IMR-90 (cell line): ENCODE data around the gene MICALL2. TPM values are rescaled to one million over a fixed set of nuclear protein-coding genes. Genes with fewer than 3 reads are reported as not detected.

ENCODE experiments used
- ATAC-seq: fragments of 200-7000 bp; cut with Tn5 transposase; 2 replicates; pipeline ENCODE4 v1.9.1; 2020; ENCODE audit warnings: low read depth, mild to moderate bottlenecking, moderate library complexity
- BruUV-seq: library from RNA; stranded (reverse); fragments of 400-500 nt; replicated peaks from 2 replicates; lab custom pipeline; 2021; lab: Mats Ljungman, UMichigan
- CTCF ChIA-PET: fragments of 300-600 bp; formaldehyde crosslinking; extraction: SDS; loops from one replicate; lab custom pipeline; 2021; ENCODE audit warnings: antibody characterized with exemption; lab: Yijun Ruan, JAX
- POLR2A ChIA-PET: fragments of 300-600 bp; sonication (Branson Sonifier 250); formaldehyde crosslinking; loops from one replicate; lab custom pipeline; 2022; ENCODE audit warnings: antibody characterized with exemption; ENCODE audit not compliant: unreplicated experiment; lab: Charles Lee
- DNase-seq: peaks from one replicate; pipeline ENCODE4 v3.0.0; 2013
- H2AFZ ChIP-seq: replicated peaks from 2 replicates; pipeline ENCODE3; 2013; ENCODE audit warnings: low read length, mild to moderate bottlenecking; ENCODE audit not compliant: poor library complexity
- H2AK5ac ChIP-seq: 2 replicates; pipeline ENCODE4 v1.6.1; 2013; ENCODE audit warnings: low read depth, low read length, inconsistent platforms
- H2AK9ac ChIP-seq: replicated peaks from 2 replicates; pipeline ENCODE3; 2013; ENCODE audit warnings: mild to moderate bottlenecking, low read depth, low read length, moderate library complexity; ENCODE audit not compliant: poor library complexity
- H2BK120ac ChIP-seq: 2 replicates; pipeline ENCODE4 v1.6.1; 2013; ENCODE audit warnings: low read depth, low read length, inconsistent platforms
- H2BK15ac ChIP-seq: 3 replicates; pipeline ENCODE4 v1.6.1; 2013; ENCODE audit warnings: low read depth, low read length, inconsistent platforms
- H2BK20ac ChIP-seq: 2 replicates; pipeline ENCODE4 v1.6.1; 2013; ENCODE audit warnings: low read depth, mild to moderate bottlenecking, inconsistent platforms, low read length, moderate library complexity
- H2BK5ac ChIP-seq: 2 replicates; pipeline ENCODE4 v1.6.1; 2013; ENCODE audit warnings: mild to moderate bottlenecking, low read depth, low read length, inconsistent platforms; ENCODE audit not compliant: poor library complexity, severe bottlenecking
- H3K14ac ChIP-seq: replicated peaks from 2 replicates; pipeline ENCODE4 v1.6.1; 2013; ENCODE audit warnings: low read depth, low read length, inconsistent platforms
- H3K18ac ChIP-seq: 2 replicates; pipeline ENCODE4 v1.6.1; 2013; ENCODE audit warnings: low read depth, low read length, control low read depth
- H3K23ac ChIP-seq: 2 replicates; pipeline ENCODE4 v1.6.1; 2013; ENCODE audit warnings: low read depth, low read length, inconsistent platforms
- H3K27ac ChIP-seq: 2 replicates; pipeline ENCODE4 v1.5.1; 2013; ENCODE audit warnings: mild to moderate bottlenecking, control low read depth, low read length; ENCODE audit not compliant: insufficient read depth
- H3K27me3 ChIP-seq: 2 replicates; pipeline ENCODE4 v1.6.1; 2013; ENCODE audit warnings: low read length; ENCODE audit not compliant: control insufficient read depth, insufficient read depth
- H3K36me3 ChIP-seq: 2 replicates; pipeline ENCODE4 v1.6.1; 2013; ENCODE audit warnings: low read length, mixed read lengths; ENCODE audit not compliant: control insufficient read depth, insufficient read depth
- H3K4ac ChIP-seq: 2 replicates; pipeline ENCODE4 v1.6.1; 2013; ENCODE audit warnings: low read depth, low read length, inconsistent platforms
- H3K4me1 ChIP-seq: 2 replicates; pipeline ENCODE4 v1.6.1; 2013; ENCODE audit warnings: low read length, mixed read lengths; ENCODE audit not compliant: control insufficient read depth, insufficient read depth
- H3K4me2 ChIP-seq: 2 replicates; pipeline ENCODE4 v1.6.1; 2013; ENCODE audit warnings: low read depth, mild to moderate bottlenecking, control low read depth, low read length, moderate library complexity
- H3K4me3 ChIP-seq: 2 replicates; pipeline ENCODE4 v1.5.1; 2013; ENCODE audit warnings: low read depth, mild to moderate bottlenecking, control low read depth, low read length, moderate library complexity; ENCODE audit not compliant: insufficient read depth
- H3K56ac ChIP-seq: 2 replicates; pipeline ENCODE4 v1.6.1; 2013; ENCODE audit warnings: low read length, inconsistent platforms; ENCODE audit not compliant: insufficient read depth; ENCODE audit errors: extremely low read depth
- H3K79me1 ChIP-seq, 2 experiments: 2 replicates each; pipeline ENCODE4 v1.6.1; 2013; ENCODE audit warnings: low read length in 2 of 2, inconsistent platforms in 1 of 2, low read depth in 1 of 2
- H3K9ac ChIP-seq: 2 replicates; pipeline ENCODE4 v1.6.1; 2013; ENCODE audit warnings: low read depth, low read length, control low read depth
- H3K9me1 ChIP-seq: 2 replicates; pipeline ENCODE4 v1.6.1; 2013; ENCODE audit warnings: low read length, inconsistent platforms; ENCODE audit not compliant: insufficient read depth
- H3K9me3 ChIP-seq: 2 replicates; pipeline ENCODE4 v1.6.1; 2013; ENCODE audit warnings: low read length; ENCODE audit not compliant: control insufficient read depth, insufficient read depth
- H4K20me1 ChIP-seq: 2 replicates; pipeline ENCODE4 v1.6.1; 2013; ENCODE audit warnings: low read length, inconsistent platforms; ENCODE audit not compliant: insufficient read depth
- H4K5ac ChIP-seq: 2 replicates; pipeline ENCODE4 v1.6.1; 2013; ENCODE audit warnings: mild to moderate bottlenecking, low read depth, low read length, control low read depth
- H4K8ac ChIP-seq, 2 experiments: 2 replicates each; pipeline ENCODE4 v1.6.1; 2013; ENCODE audit warnings: low read depth in 2 of 2, low read length in 2 of 2, control low read depth in 1 of 2, inconsistent platforms in 1 of 2
- H4K91ac ChIP-seq: 2 replicates; pipeline ENCODE4 v1.6.1; 2013; ENCODE audit warnings: low read depth, low read length, inconsistent platforms; ENCODE audit not compliant: insufficient read depth
- BHLHE40 ChIP-seq: fragments of 150-350 bp; IDR thresholded peaks from 2 replicates; pipeline ENCODE4 v1.6.1; 2016; ENCODE audit warnings: mild to moderate bottlenecking, low read depth, low read length
- CEBPB ChIP-seq: IDR thresholded peaks from 2 replicates; pipeline ENCODE4 v1.6.1; 2012; ENCODE audit warnings: low read depth, low read length, improper control_type of control experiment
- CHD1 ChIP-seq: IDR thresholded peaks from 2 replicates; pipeline ENCODE4 v1.6.1; 2012; ENCODE audit warnings: low read depth, low read length, improper control_type of control experiment
- CTCF ChIP-seq: conservative IDR thresholded peaks from 2 replicates; pipeline ENCODE4 v1.5.1; 2012; ENCODE audit warnings: mild to moderate bottlenecking, low read depth, low read length, improper control_type of control experiment
- ELK1 ChIP-seq: fragments of 150-350 bp; IDR thresholded peaks from 2 replicates; pipeline ENCODE4 v1.6.1; 2016; ENCODE audit warnings: low read depth, mild to moderate bottlenecking, low read length, moderate library complexity, borderline replicate concordance
- FOS ChIP-seq: fragments of 150-350 bp; IDR thresholded peaks from 2 replicates; pipeline ENCODE4 v1.6.1; 2016; ENCODE audit warnings: low read depth, low read length
- MAFK ChIP-seq: IDR thresholded peaks from 2 replicates; pipeline ENCODE4 v1.6.1; 2012; ENCODE audit warnings: low read depth, low read length, improper control_type of control experiment
- MAZ ChIP-seq: IDR thresholded peaks from 2 replicates; pipeline ENCODE4 v1.6.1; 2012; ENCODE audit warnings: low read depth, mild to moderate bottlenecking, low read length, improper control_type of control experiment, moderate library complexity, borderline replicate concordance
- MXI1 ChIP-seq: IDR thresholded peaks from 2 replicates; pipeline ENCODE4 v1.6.1; 2012; ENCODE audit warnings: low read depth, mild to moderate bottlenecking, low read length, moderate library complexity, borderline replicate concordance
- NFE2L2 ChIP-seq: fragments of 150-350 bp; IDR thresholded peaks from 2 replicates; pipeline ENCODE4 v1.6.1; 2016; ENCODE audit warnings: low read depth, mild to moderate bottlenecking, low read length
- POLR2A ChIP-seq: IDR thresholded peaks from 2 replicates; pipeline ENCODE4 v1.6.1; 2012; ENCODE audit warnings: mild to moderate bottlenecking, low read depth, low read length
- RAD21 ChIP-seq: IDR thresholded peaks from 2 replicates; pipeline ENCODE4 v1.6.1; 2012; ENCODE audit warnings: low read length, improper control_type of control experiment
- RCOR1 ChIP-seq: IDR thresholded peaks from 2 replicates; pipeline ENCODE4 v1.6.1; 2012; ENCODE audit warnings: mild to moderate bottlenecking, low read length, improper control_type of control experiment; ENCODE audit not compliant: insufficient replicate concordance
- RFX5 ChIP-seq: IDR thresholded peaks from 2 replicates; pipeline ENCODE4 v1.8.0; 2012; ENCODE audit warnings: low read depth, mild to moderate bottlenecking, low read length, moderate library complexity
- SMC3 ChIP-seq: fragments of 150-350 bp; IDR thresholded peaks from 2 replicates; pipeline ENCODE4 v1.6.1; 2016; ENCODE audit warnings: low read depth, mild to moderate bottlenecking, antibody characterized with exemption, low read length, moderate library complexity
- USF2 ChIP-seq: fragments of 150-350 bp; IDR thresholded peaks from 2 replicates; pipeline ENCODE4 v1.6.1; 2017; ENCODE audit warnings: mild to moderate bottlenecking, antibody characterized with exemption, low read length, low read depth
- WGBS, 2 experiments: methylation state at CpG; one replicate each; pipeline versions ENCODE4 v1.1.5 to v1.1.7; 2013; ENCODE audit warnings: missing lambda C conversion rate in 2 of 2; ENCODE audit not compliant: insufficient read length in 1 of 2; ENCODE audit errors: extremely low coverage in 2 of 2; 5-methylcytosine and 5-hydroxymethylcytosine counted together
- dilution Hi-C: fragments of 300-500 bp; cut with HindIII; formaldehyde crosslinking; loops from one replicate; pipeline ENCODE4 v1.14.3; 2018; ENCODE audit warnings: low sequenced_read_pairs; ENCODE audit not compliant: unreplicated experiment
- in situ Hi-C: fragments of 300-500 bp; cut with MboI; formaldehyde crosslinking; loops from 3 replicates; pipeline ENCODE4 v1.14.3; 2019; ENCODE audit warnings: low sequenced_read_pairs, inconsistent platforms, mixed read lengths
- intact Hi-C: fragments of 100-400 bp; cut with micrococcal nuclease; formaldehyde crosslinking; loops from 2 replicates; pipeline ENCODE4 v1.10.0; 2022
- polyA plus RNA-seq, 3 experiments: library from polyadenylated mRNA; depleted of rRNA; stranded (reverse); fragments of >200 nt; gene quantifications; 2 replicates each; pipeline ENCODE4 v1.2.3, GENCODE V29; 2012; ENCODE audit warnings: low replicate concordance in 1 of 3
- total RNA-seq: library from RNA; depleted of rRNA; stranded (reverse); fragments of >200 nt; gene quantifications from 2 replicates; pipeline ENCODE4 v1.2.3, GENCODE V29; 2012

Gene MICALL2
- total and polyA plus RNA-seq, 2 of the 4 experiments (the other 2 are of a cell fraction) = 6.6 to 34.1 TPM

DNA sequence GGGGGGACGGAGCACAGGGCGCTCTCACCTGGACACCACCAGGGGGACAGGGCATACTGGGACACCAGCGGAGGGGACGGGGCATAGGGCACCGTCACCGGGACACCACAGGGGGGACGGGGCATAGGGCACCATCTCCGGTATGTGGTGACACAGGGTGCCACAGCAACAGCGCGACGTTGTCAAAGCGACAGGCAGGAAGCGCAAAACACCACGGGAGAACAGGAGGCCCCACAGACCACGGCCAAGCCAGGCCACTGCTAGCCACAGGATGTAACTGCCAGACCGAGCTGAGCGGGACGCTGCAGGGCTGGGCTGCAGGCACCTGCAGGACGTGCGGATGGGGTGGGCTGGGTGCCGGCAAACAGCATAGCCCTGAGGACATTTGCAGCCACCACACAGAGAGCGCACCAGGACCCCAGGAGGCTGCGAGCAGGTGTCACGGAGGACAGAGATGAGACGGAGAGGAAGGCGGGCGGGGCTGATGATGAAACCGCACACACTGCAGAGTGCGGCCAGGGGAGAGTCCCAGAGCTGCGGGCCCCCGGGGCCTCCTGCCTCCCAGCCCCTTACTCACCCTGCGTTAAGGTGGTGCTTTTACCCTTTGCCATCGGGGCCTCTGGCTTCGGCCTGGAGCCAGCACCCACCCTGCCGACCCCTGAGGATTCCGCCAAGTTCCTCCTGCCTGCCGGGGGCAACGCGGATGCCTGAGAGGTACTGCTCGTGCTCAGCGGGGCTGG is 17.5 kb downstream of the MICALL2 start:
- no TSS peak for BruUV-seq
- no peak overlapping the region for H3K4me2 ChIP-seq
- H3K27me3 ChIP-seq = no peaks in the 10 kb centered on the region
- no peak overlapping the region for H4K5ac ChIP-seq
- no peak overlapping the region for H3K4ac ChIP-seq
- H3K9ac ChIP-seq = no peak overlapping the region
- H3K9me3 ChIP-seq = no peaks in the 10 kb centered on the region
- no peak overlapping the region for H3K23ac ChIP-seq
- no peak overlapping the region for H2BK20ac ChIP-seq
- H3K79me1 ChIP-seq = peaks cover 0 to 3% of the 10 kb centered on the region in 2 experiments; a peak in 1 of 4 replicates
- no peak overlapping the region for H3K14ac ChIP-seq
- CTCF ChIA-PET = no interaction called here
- TF ChIP-seq MAZ (no peak), POLR2A (no peak), CEBPB (no peak), CHD1 (no peak), MXI1 (no peak), RFX5 (no peak), CTCF (no peak), USF2 (no peak), SMC3 (no peak), MAFK (no peak), FOS (no peak), NFE2L2 (no peak), RCOR1 (no peak), BHLHE40 (no peak), RAD21 (no peak), ELK1 (no peak)
- no peak overlapping the region for H3K27ac ChIP-seq
- 0 out of 2 replicates have a peak, but pooled peaks cover 2% of the 10 kb centered on the region for H3K4me1 ChIP-seq
- H4K8ac ChIP-seq = no peak overlapping the region
- H2BK120ac ChIP-seq = no peak overlapping the region
- H2AK9ac ChIP-seq = no peak overlapping the region
- no peak overlapping the region for H3K18ac ChIP-seq
- POLR2A ChIA-PET = no interaction called here
- 92% methylated on average over 21 of the region's 41 CpGs; no CpG with 5 or more reads in 1 of the 2 experiments for WGBS, 2 experiments
- H2BK5ac ChIP-seq = no peak overlapping the region
- H4K20me1 ChIP-seq = peaks cover 8% of the 10 kb centered on the region
- H3K4me3 ChIP-seq = no peak overlapping the region
- intact Hi-C loops = no loop called here
- peaks cover 58% of the 10 kb centered on the region for H3K36me3 ChIP-seq
- in situ Hi-C loops = no loop called here
- H2AFZ ChIP-seq = no peak overlapping the region
- no peak overlapping the region for H2AK5ac ChIP-seq
- ATAC-seq (no peak), DNase-seq (no peak)
- H3K9me1 ChIP-seq = peaks cover 7% of the 10 kb centered on the region
- no peak overlapping the region for H2BK15ac ChIP-seq
- dilution Hi-C loops = no loop called here
- no peak overlapping the region for H3K56ac ChIP-seq
- H4K91ac ChIP-seq = no peak overlapping the region
